C4-2B (cell line): Measurements from ENCODE around the gene GAGE12F.
"Not testable (repeated sequence)": the region's sequence is repeated elsewhere in the genome, so short reads cannot be mapped to it uniquely, and the experiment has no call there.

Experiments used
- H3K27ac ChIP-seq: fragments of 450-650 bp; 2 replicates; pipeline ENCODE4 v1.5.1; 2017
- ZFX ChIP-seq: fragments of 450-650 bp; IDR thresholded peaks from 2 replicates; pipeline ENCODE4 v1.6.1; 2017
- TF ChIP-seq, protein P1 (sequence below): fragments of 450-650 bp; conservative IDR thresholded peaks from 2 replicates; pipeline ENCODE4 v1.5.1; 2017; ENCODE audit warnings: mild to moderate bottlenecking

Gene GAGE12F, protein sequence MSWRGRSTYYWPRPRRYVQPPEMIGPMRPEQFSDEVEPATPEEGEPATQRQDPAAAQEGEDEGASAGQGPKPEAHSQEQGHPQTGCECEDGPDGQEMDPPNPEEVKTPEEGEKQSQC

DNA sequence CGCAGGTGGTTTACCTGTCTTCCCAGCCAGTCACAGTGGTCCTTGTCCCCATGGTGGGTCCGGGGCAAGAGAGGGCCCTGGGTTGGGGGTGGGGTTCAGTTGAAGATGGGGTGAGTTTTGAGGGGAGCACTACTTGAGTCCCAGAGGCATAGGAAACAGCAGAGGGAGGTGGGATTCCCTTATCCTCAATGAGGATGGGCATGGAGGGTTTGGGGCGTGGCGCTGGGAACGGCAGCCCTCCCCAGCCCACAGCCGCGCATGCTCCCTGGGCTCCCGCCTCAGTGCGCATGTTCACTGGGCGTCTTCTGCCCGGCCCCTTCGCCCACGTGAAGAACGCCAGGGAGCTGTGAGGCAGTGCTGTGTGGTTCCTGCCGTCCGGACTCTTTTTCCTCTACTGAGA is at the start of gene GAGE12F:
TSS of gene GAGE12F (plus strand) at position 301 of the 400 bp plus-strand sequence. CDS start 1,155 bp downstream, outside the sequence.
- H3K27ac ChIP-seq: not testable (repeated sequence)

DNA sequence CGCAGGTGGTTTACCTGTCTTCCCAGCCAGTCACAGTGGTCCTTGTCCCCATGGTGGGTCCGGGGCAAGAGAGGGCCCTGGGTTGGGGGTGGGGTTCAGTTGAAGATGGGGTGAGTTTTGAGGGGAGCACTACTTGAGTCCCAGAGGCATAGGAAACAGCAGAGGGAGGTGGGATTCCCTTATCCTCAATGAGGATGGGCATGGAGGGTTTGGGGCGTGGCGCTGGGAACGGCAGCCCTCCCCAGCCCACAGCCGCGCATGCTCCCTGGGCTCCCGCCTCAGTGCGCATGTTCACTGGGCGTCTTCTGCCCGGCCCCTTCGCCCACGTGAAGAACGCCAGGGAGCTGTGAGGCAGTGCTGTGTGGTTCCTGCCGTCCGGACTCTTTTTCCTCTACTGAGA is 28.8 kb upstream of the GAGE12F start, which contains the start of gene GAGE12C:
TSS of gene GAGE12C (plus strand) at position 301 of the 400 bp plus-strand sequence. CDS start 1,155 bp downstream, outside the sequence.
- H3K27ac ChIP-seq: not testable (repeated sequence)

DNA sequence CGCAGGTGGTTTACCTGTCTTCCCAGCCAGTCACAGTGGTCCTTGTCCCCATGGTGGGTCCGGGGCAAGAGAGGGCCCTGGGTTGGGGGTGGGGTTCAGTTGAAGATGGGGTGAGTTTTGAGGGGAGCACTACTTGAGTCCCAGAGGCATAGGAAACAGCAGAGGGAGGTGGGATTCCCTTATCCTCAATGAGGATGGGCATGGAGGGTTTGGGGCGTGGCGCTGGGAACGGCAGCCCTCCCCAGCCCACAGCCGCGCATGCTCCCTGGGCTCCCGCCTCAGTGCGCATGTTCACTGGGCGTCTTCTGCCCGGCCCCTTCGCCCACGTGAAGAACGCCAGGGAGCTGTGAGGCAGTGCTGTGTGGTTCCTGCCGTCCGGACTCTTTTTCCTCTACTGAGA is 19.2 kb upstream of the GAGE12F start, which contains the start of gene GAGE12D:
TSS of gene GAGE12D (plus strand) at position 301 of the 400 bp plus-strand sequence. CDS start 1,155 bp downstream, outside the sequence.
- not testable (repeated sequence) for H3K27ac ChIP-seq

DNA sequence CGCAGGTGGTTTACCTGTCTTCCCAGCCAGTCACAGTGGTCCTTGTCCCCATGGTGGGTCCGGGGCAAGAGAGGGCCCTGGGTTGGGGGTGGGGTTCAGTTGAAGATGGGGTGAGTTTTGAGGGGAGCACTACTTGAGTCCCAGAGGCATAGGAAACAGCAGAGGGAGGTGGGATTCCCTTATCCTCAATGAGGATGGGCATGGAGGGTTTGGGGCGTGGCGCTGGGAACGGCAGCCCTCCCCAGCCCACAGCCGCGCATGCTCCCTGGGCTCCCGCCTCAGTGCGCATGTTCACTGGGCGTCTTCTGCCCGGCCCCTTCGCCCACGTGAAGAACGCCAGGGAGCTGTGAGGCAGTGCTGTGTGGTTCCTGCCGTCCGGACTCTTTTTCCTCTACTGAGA is 9.7 kb upstream of the GAGE12F start, which contains the start of gene GAGE12E:
TSS of gene GAGE12E (plus strand) at position 301 of the 400 bp plus-strand sequence. CDS start 1,155 bp downstream, outside the sequence.
- H3K27ac ChIP-seq: not testable (repeated sequence)

DNA sequence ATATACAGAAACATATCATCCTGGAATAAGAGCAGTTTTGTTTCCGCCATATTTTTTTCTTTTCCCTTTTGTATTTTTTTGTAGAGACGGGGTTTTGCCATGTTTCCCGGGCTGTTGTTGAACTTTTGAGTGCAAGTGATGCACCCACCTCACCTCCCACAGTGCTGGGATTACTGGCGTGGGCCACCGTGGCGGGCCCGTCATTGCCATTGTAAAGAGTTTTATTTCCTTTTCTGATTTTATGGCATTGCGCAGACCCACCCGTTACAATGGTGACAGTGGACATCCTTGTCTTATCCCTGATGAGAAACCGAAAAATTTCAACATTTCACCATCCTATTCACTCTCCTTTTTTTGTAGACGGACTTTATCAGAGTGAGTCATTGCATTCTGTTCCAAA is 8.1 kb downstream of the GAGE12F start:
- not testable (repeated sequence) for H3K27ac ChIP-seq

DNA sequence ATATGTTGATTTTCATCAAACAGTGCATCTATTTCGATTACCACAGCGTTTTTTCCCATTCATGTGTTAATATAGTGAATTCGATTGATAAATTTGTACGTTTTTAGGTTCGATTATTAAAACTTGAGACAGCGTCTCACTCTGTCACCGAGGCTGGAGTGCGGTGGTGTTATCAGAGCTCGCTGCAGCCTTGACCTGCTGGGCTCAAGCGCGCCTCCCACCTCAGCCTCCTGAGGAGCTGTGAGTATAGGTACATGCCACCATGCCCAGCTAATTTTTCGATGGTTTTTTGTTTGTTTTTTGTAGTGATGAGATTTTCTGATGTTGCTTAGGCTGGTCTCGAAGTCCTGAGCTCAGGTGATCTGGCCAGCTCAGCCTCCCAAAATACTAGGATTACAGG is 8.5 kb downstream of the GAGE12F start:
- not testable (repeated sequence) for H3K27ac ChIP-seq

DNA sequence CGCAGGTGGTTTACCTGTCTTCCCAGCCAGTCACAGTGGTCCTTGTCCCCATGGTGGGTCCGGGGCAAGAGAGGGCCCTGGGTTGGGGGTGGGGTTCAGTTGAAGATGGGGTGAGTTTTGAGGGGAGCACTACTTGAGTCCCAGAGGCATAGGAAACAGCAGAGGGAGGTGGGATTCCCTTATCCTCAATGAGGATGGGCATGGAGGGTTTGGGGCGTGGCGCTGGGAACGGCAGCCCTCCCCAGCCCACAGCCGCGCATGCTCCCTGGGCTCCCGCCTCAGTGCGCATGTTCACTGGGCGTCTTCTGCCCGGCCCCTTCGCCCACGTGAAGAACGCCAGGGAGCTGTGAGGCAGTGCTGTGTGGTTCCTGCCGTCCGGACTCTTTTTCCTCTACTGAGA is 9.5 kb downstream of the GAGE12F start, which contains the start of gene GAGE12G:
TSS of gene GAGE12G (plus strand) at position 301 of the 400 bp plus-strand sequence. CDS start 1,155 bp downstream, outside the sequence.
- not testable (repeated sequence) for H3K27ac ChIP-seq

DNA sequence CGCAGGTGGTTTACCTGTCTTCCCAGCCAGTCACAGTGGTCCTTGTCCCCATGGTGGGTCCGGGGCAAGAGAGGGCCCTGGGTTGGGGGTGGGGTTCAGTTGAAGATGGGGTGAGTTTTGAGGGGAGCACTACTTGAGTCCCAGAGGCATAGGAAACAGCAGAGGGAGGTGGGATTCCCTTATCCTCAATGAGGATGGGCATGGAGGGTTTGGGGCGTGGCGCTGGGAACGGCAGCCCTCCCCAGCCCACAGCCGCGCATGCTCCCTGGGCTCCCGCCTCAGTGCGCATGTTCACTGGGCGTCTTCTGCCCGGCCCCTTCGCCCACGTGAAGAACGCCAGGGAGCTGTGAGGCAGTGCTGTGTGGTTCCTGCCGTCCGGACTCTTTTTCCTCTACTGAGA is 19.0 kb downstream of the GAGE12F start, which contains the start of gene GAGE12H:
TSS of gene GAGE12H (plus strand) at position 301 of the 400 bp plus-strand sequence. CDS start 1,155 bp downstream, outside the sequence.
- not testable (repeated sequence) for H3K27ac ChIP-seq

DNA sequence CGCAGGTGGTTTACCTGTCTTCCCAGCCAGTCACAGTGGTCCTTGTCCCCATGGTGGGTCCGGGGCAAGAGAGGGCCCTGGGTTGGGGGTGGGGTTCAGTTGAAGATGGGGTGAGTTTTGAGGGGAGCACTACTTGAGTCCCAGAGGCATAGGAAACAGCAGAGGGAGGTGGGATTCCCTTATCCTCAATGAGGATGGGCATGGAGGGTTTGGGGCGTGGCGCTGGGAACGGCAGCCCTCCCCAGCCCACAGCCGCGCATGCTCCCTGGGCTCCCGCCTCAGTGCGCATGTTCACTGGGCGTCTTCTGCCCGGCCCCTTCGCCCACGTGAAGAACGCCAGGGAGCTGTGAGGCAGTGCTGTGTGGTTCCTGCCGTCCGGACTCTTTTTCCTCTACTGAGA is 28.6 kb downstream of the GAGE12F start, which contains the start of gene GAGE2A:
TSS of gene GAGE2A (plus strand) at position 301 of the 400 bp plus-strand sequence. CDS start 1,155 bp downstream, outside the sequence.
- not testable (repeated sequence) for H3K27ac ChIP-seq

DNA sequence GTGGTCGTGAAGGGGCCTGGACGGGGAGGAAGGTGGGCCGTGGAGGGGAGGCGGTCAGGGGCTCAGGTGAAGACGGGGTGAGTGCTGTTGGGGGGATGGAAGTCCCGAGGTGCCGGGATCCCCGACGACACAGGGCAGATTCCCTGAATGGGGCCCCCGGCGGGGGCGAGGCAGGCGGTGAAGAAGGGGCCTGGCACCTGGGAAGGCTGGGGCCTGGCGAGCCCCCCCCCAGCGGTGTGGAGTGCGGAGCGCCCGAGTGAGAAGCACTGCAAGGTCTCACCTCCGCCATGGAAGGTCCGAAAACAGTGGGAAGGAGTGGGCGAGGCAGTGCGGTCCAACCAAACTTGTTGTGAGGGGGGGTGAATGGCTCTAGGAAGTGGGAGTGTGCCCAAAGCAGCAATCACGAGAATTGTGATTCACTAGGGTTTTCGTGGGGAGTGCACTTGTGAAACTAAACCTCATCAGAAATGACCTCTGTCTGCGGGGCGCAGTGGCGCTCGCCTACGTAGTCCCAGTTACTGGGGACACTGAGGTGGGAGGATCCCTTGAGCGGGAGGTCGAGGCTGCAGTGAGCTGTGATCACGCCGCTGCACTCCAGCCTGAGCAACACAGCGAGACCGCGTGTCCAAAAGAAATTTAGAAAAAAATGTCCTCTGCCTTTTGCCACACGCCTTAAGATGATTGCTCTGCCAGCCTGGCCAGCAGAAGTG is 29.3 kb downstream of the GAGE12F start:
- not testable (repeated sequence) for H3K27ac ChIP-seq

DNA sequence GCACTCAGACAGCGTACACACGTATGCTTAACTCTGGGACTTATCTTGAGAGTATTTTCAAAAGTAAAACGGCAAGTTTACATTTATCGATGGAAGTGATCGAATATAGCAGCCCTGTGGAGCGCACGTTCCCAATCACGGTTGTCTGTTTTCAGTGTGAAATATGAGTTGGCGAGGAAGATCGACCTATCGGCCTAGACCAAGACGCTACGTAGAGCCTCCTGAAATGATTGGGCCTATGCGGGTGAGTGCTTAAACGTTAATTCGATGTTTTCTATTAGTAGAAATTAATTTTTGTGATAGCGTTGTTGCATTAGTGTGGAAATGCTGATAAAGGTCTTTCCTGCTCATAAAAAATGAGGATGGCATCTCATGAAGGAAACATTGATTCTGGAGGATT is 29.8 kb downstream of the GAGE12F start:
- H3K27ac ChIP-seq: not testable (repeated sequence)

DNA sequence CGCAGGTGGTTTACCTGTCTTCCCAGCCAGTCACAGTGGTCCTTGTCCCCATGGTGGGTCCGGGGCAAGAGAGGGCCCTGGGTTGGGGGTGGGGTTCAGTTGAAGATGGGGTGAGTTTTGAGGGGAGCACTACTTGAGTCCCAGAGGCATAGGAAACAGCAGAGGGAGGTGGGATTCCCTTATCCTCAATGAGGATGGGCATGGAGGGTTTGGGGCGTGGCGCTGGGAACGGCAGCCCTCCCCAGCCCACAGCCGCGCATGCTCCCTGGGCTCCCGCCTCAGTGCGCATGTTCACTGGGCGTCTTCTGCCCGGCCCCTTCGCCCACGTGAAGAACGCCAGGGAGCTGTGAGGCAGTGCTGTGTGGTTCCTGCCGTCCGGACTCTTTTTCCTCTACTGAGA is 38.1 kb downstream of the GAGE12F start, which contains the start of gene GAGE1:
TSS of gene GAGE1 (plus strand) at position 301 of the 400 bp plus-strand sequence. CDS start 1,155 bp downstream, outside the sequence.
- H3K27ac ChIP-seq: not testable (repeated sequence)

DNA sequence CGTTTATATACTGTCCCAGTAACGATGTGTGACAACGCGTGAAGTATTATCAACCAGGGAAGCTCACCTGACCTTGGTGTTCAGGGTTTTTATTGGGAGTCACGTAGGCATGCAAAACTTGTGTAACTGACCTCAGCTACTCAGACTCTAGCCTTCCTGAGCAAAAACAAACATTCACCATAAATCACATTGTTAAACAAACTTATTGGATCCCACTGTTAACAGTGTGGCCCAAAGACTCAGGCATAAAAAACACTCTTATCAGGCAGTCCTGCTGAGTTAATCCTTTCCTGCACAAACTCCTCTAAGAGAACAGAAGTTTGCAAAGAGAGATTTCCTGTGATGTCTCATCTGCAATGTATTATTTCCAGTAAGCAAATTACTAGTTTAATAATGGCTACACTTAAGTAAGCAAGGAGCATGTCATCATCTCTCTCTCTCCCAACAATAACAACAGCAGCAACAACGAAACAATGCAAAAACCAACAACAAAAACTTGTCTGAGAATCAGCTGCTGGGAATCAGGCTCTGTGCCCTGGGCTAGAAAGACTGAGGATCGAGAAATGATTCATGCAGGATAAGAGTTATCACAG is 50.2 kb downstream of the GAGE12F start:
- no peak overlapping the region for H3K27ac ChIP-seq
- TF ChIP-seq, protein P1, sequence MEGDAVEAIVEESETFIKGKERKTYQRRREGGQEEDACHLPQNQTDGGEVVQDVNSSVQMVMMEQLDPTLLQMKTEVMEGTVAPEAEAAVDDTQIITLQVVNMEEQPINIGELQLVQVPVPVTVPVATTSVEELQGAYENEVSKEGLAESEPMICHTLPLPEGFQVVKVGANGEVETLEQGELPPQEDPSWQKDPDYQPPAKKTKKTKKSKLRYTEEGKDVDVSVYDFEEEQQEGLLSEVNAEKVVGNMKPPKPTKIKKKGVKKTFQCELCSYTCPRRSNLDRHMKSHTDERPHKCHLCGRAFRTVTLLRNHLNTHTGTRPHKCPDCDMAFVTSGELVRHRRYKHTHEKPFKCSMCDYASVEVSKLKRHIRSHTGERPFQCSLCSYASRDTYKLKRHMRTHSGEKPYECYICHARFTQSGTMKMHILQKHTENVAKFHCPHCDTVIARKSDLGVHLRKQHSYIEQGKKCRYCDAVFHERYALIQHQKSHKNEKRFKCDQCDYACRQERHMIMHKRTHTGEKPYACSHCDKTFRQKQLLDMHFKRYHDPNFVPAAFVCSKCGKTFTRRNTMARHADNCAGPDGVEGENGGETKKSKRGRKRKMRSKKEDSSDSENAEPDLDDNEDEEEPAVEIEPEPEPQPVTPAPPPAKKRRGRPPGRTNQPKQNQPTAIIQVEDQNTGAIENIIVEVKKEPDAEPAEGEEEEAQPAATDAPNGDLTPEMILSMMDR: no peak
- TF ChIP-seq ZFX: no peak
